ENCODE results near the gene FGD2.

GRCh38 chr6:37032239-37032638, 26.8 kb downstream of the FGD2 start:
- TF ChIP-seq, protein P1, sequence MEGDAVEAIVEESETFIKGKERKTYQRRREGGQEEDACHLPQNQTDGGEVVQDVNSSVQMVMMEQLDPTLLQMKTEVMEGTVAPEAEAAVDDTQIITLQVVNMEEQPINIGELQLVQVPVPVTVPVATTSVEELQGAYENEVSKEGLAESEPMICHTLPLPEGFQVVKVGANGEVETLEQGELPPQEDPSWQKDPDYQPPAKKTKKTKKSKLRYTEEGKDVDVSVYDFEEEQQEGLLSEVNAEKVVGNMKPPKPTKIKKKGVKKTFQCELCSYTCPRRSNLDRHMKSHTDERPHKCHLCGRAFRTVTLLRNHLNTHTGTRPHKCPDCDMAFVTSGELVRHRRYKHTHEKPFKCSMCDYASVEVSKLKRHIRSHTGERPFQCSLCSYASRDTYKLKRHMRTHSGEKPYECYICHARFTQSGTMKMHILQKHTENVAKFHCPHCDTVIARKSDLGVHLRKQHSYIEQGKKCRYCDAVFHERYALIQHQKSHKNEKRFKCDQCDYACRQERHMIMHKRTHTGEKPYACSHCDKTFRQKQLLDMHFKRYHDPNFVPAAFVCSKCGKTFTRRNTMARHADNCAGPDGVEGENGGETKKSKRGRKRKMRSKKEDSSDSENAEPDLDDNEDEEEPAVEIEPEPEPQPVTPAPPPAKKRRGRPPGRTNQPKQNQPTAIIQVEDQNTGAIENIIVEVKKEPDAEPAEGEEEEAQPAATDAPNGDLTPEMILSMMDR (IDR thresholded peaks at IDR 0.05; ENCODE audit: low read length) = no peak
- no peak for TF ChIP-seq EZH2 (IDR thresholded peaks at IDR 0.05; ENCODE audit: borderline replicate concordance, low read length)

Measured in OCI-LY1 (cell line).